22Rv1 (cell line): ENCODE data around the gene CLDN14.

Source experiments
- ZFX ChIP-seq: fragments of 450-650 bp; IDR thresholded peaks from 2 replicates; pipeline ENCODE4 v1.6.1; 2017; ENCODE audit warnings: antibody characterized with exemption, borderline replicate concordance
- TF ChIP-seq, protein P1 (sequence below): fragments of 450-650 bp; IDR thresholded peaks from 2 replicates; pipeline ENCODE4 v1.5.1; 2017; ENCODE audit warnings: mild to moderate bottlenecking

DNA sequence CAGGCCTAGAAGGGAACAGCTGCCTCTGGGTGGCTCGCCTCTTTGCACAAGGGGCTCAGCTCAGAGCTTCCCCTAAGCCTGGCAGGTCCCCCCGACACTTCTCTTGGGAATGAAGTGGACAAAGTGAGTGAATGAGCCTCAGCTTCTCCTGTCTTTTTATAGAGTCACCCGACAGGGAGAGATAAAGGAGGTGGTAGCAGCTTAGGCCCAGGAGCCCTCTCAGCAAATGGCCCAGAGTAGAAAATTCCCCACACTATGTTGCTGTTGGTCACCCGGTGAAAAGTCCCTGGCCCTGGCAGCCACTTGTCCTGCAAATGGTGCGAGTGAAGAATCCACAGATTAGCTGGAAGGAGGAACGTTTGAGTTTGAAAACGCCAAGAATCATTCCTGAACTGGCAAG, 2.4 kb downstream of the CLDN14 start:
- TF ChIP-seq, protein P1, sequence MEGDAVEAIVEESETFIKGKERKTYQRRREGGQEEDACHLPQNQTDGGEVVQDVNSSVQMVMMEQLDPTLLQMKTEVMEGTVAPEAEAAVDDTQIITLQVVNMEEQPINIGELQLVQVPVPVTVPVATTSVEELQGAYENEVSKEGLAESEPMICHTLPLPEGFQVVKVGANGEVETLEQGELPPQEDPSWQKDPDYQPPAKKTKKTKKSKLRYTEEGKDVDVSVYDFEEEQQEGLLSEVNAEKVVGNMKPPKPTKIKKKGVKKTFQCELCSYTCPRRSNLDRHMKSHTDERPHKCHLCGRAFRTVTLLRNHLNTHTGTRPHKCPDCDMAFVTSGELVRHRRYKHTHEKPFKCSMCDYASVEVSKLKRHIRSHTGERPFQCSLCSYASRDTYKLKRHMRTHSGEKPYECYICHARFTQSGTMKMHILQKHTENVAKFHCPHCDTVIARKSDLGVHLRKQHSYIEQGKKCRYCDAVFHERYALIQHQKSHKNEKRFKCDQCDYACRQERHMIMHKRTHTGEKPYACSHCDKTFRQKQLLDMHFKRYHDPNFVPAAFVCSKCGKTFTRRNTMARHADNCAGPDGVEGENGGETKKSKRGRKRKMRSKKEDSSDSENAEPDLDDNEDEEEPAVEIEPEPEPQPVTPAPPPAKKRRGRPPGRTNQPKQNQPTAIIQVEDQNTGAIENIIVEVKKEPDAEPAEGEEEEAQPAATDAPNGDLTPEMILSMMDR: no peak
- TF ChIP-seq ZFX: no peak
